GM12878 (cell line): ENCODE results near the gene GCK. TPM values are rescaled to one million over a fixed set of nuclear protein-coding genes. Genes with fewer than 3 reads are reported as not detected.

Source experiments
- ATAC-seq: fragments of 200-7000 bp; cut with Tn5 transposase; 3 replicates; pipeline ENCODE4 v1.9.1; 2020; ENCODE audit warnings: mild to moderate bottlenecking, moderate library complexity
- BruUV-seq: library from RNA; stranded (reverse); fragments of 400-500 nt; replicated peaks from 2 replicates; lab custom pipeline; 2021; lab: Mats Ljungman, UMichigan
- CTCF ChIA-PET: fragments of 300-600 bp; sonication (Branson Sonifier 250); formaldehyde crosslinking; extraction: SDS; loops from one replicate; lab custom pipeline; 2021; ENCODE audit warnings: inconsistent platforms; lab: Yijun Ruan, JAX
- POLR2A ChIA-PET: fragments of 350-600 bp; formaldehyde crosslinking; extraction: SDS; loops from one replicate; lab custom pipeline; 2021; ENCODE audit warnings: inconsistent platforms; lab: Charles Lee
- RAD21 ChIA-PET: fragments of 300-600 bp; sonication (Branson Sonifier 250); formaldehyde crosslinking; loops from one replicate; lab custom pipeline; 2023; ENCODE audit warnings: antibody characterized with exemption; ENCODE audit not compliant: unreplicated experiment; lab: Charles Lee
- SMC1A ChIA-PET: fragments of 300-600 bp; sonication (Branson Sonifier 250); formaldehyde crosslinking; loops from one replicate; lab custom pipeline; 2023; ENCODE audit not compliant: unreplicated experiment, uncharacterized antibody; lab: Charles Lee
- DNase-seq: peaks from one replicate; pipeline ENCODE4 v3.0.0-alpha.2; 2011; ENCODE audit warnings: low read depth, low spot score
- FAIRE-seq: peaks from 3 replicates; lab custom pipeline; 2011; peaks lifted over from hg19 to GRCh38; lab: Jason Lieb, UNC
- H2AFZ ChIP-seq: 2 replicates; pipeline ENCODE4 v1.6.0; 2011; ENCODE audit warnings: low read depth, low read length, control low read depth; ENCODE audit not compliant: control insufficient read depth
- H3K27ac ChIP-seq: 2 replicates; pipeline ENCODE4 v1.5.1; 2011; ENCODE audit warnings: control low read depth; ENCODE audit not compliant: control insufficient read depth, insufficient read depth
- H3K27me3 ChIP-seq, 2 experiments: replicated peaks in 1 of 2; 2 replicates each; pipeline versions ENCODE4 v1.6.0 to v1.6.1; 2011; ENCODE audit warnings: low read length in 1 of 2; ENCODE audit not compliant: control insufficient read depth in 2 of 2, insufficient read depth in 2 of 2
- H3K36me3 ChIP-seq, 2 experiments: 2 replicates each; pipeline ENCODE4 v1.5.1; 2011; ENCODE audit warnings: low read length in 1 of 2; ENCODE audit not compliant: control insufficient read depth in 2 of 2, insufficient read depth in 2 of 2
- H3K4me1 ChIP-seq: 2 replicates; pipeline ENCODE4 v1.6.1; 2011; ENCODE audit warnings: mild to moderate bottlenecking, low read length, moderate library complexity, mixed read lengths; ENCODE audit not compliant: control insufficient read depth, insufficient read depth
- H3K4me2 ChIP-seq: 2 replicates; pipeline ENCODE4 v1.6.0; 2011; ENCODE audit warnings: control low read depth; ENCODE audit not compliant: control insufficient read depth, insufficient read depth
- H3K4me3 ChIP-seq: fragments of 200-600 bp; sonication (generic); 2 replicates; pipeline ENCODE4 v1.5.1; 2016
- H3K79me2 ChIP-seq: 2 replicates; pipeline ENCODE4 v1.6.0; 2011; ENCODE audit warnings: low read length; ENCODE audit not compliant: control insufficient read depth, insufficient read depth
- H3K9ac ChIP-seq: 2 replicates; pipeline ENCODE4 v1.8.0; 2011; ENCODE audit warnings: low read length, control low read depth, mixed read lengths; ENCODE audit not compliant: control insufficient read depth, insufficient read depth
- H3K9me3 ChIP-seq: replicated peaks from 3 replicates; pipeline ENCODE4 v1.5.1; 2011; ENCODE audit warnings: mild to moderate bottlenecking, low read length; ENCODE audit not compliant: control insufficient read depth, insufficient read depth
- H4K20me1 ChIP-seq: 2 replicates; pipeline ENCODE4 v1.6.0; 2011; ENCODE audit not compliant: control insufficient read depth, insufficient read depth
- ASH2L ChIP-seq: fragments of 300-600, 200-600 bp; sonication (generic); IDR thresholded peaks from 2 replicates; pipeline ENCODE4 v1.6.1; 2017; ENCODE audit warnings: low read depth, mild to moderate bottlenecking, borderline replicate concordance
- CEBPB ChIP-seq, 2 experiments: fragments of 150-350 bp in 1 of 2; IDR thresholded peaks; 2 replicates each; pipeline ENCODE4 v1.6.1; 2012 to 2014; ENCODE audit warnings: low read depth in 2 of 2, low read length in 2 of 2, borderline replicate concordance in 1 of 2, inconsistent platforms in 1 of 2
- CTCF ChIP-seq, 3 experiments: IDR thresholded peaks in 2 of 3; conservative IDR thresholded peaks in 1 of 3; 2 replicates each; pipeline ENCODE4 v1.5.1; 2011; ENCODE audit warnings: low read depth in 3 of 3, low read length in 3 of 3, mild to moderate bottlenecking in 3 of 3, control low read depth in 2 of 3, moderate library complexity in 2 of 3, inconsistent platforms in 1 of 3, mixed read lengths in 1 of 3; ENCODE audit not compliant: control insufficient read depth in 2 of 3, insufficient read depth in 1 of 3; ENCODE audit errors: extremely low read depth in 1 of 3
- MYC ChIP-seq: IDR thresholded peaks from 2 replicates; pipeline ENCODE4 v1.6.1; 2011; ENCODE audit warnings: mild to moderate bottlenecking, low read length, moderate library complexity, inconsistent platforms; ENCODE audit not compliant: insufficient read depth, insufficient replicate concordance, insufficient read length, severe bottlenecking
- NR2F1 ChIP-seq: fragments of 450-650 bp; conservative IDR thresholded peaks from 2 replicates; pipeline ENCODE4 v1.6.1; 2017; ENCODE audit warnings: mild to moderate bottlenecking
- POLR2AphosphoS2 ChIP-seq: IDR thresholded peaks from 2 replicates; pipeline ENCODE4 v1.6.1; 2011; ENCODE audit warnings: low read depth, mild to moderate bottlenecking, low read length, improper control_type of control experiment, moderate library complexity
- TCF3 ChIP-seq: IDR thresholded peaks from 2 replicates; pipeline ENCODE4 v1.6.1; 2012; ENCODE audit warnings: low read depth, mild to moderate bottlenecking, low read length, borderline replicate concordance; ENCODE audit not compliant: insufficient read depth
- ZNF592 ChIP-seq: fragments of 450-650 bp; IDR thresholded peaks from 2 replicates; pipeline ENCODE4 v1.6.1; 2017; ENCODE audit warnings: mild to moderate bottlenecking, moderate library complexity
- WGBS: methylation state at CpG from one replicate; pipeline ENCODE4 v1.1.6; 2016; ENCODE audit warnings: low lambda C conversion rate; ENCODE audit not compliant: insufficient replicate concordance, insufficient coverage; ENCODE audit errors: missing lambda C conversion rate; 5-methylcytosine and 5-hydroxymethylcytosine counted together
- in situ Hi-C: fragments of 300-500 bp; cut with MboI; formaldehyde crosslinking; loops from 9 replicates; pipeline ENCODE4 v1.14.3; 2018; ENCODE audit warnings: mixed read lengths
- intact Hi-C: fragments of 100-400 bp; cut with micrococcal nuclease; formaldehyde crosslinking; loops from one replicate; pipeline ENCODE4 v1.14.2; 2022; ENCODE audit not compliant: unreplicated experiment
- polyA plus RNA-seq, 11 experiments: library from polyadenylated mRNA; depleted of rRNA in 4 of 11; unstranded in 6 of 11; stranded (reverse) in 5 of 11; fragments of >200 nt; fragmentation: Nextera tagmentation in 4 of 11; fragmentation: Illumina TruSeq in 1 of 11; extraction: Ambion mirVana in 4 of 11; extraction: Trizol in 1 of 11; gene quantifications; 1 replicate in 1 of 11; 2 replicates in 10 of 11; pipeline versions ENCODE4 v1.2.1 to v1.2.3, GENCODE V29; 2011 to 2016; ENCODE audit warnings: inconsistent platforms in 2 of 11, missing spikeins in 2 of 11, low read depth in 1 of 11
- total RNA-seq, 4 experiments: library from RNA; depleted of rRNA in 3 of 4; stranded (reverse); fragments of >200 nt in 3 of 4; fragmentation: Illumina TruSeq in 1 of 4; extraction: Trizol in 1 of 4; gene quantifications; 2 replicates each; pipeline versions ENCODE4 v1.2.1 to v1.2.3, GENCODE V29; 2013 to 2021
- TF ChIP-seq, protein P1 (sequence below): fragments of 450-650 bp; IDR thresholded peaks from 2 replicates; pipeline ENCODE4 v1.6.1; 2016; ENCODE audit warnings: mild to moderate bottlenecking, moderate library complexity, borderline replicate concordance

Gene GCK
- total and polyA plus RNA-seq, 10 of the 15 experiments (the other 5 are each of a cell fraction or from before 2014, with no cell fraction given), result 0.06 to 0.16 TPM; not detected in 8

GRCh38 chr7:44155191-44156185, 33.8 kb downstream of the GCK start (continued):
- TF ChIP-seq ZNF592 (no peak), NR2F1 (no peak), POLR2AphosphoS2 (no peak), CEBPB (IDR thresholded peaks at IDR 0.05; ENCODE audit: borderline replicate concordance in 1 of 2, low read depth in 2 of 2, low read length in 2 of 2) (no peak), MYC (no peak)

DNA sequence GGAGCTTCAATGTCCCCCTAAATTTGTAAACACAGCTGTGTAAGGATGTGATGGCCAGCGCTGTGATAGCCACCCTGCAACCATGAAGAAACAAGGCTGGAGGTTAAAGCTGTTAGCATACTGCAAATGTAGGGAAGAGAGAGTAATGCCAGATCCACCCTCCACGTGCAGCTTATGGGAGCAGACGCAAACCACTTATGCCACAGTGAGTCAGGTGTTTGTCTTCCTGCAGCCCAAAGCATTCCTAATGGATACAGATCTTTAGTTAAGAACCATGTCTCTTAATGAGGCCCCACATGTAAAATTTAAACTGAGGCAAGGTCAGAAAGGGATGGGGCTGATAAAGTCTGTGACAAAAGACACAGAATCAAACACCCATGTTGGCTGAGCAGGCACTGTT, 34.5 kb downstream of the GCK start:
- Histone ChIP-seq H3K9ac (no peak overlapping the region), H3K27me3 (no peaks in the 10 kb centered on the region; a peak in 2 of 4 replicates), H3K27ac (no peak overlapping the region), H3K36me3 (no peaks in the 10 kb centered on the region), H3K4me1 (peaks cover 5% of the 10 kb centered on the region), H3K4me2 (no peak overlapping the region), H2AFZ (no peak overlapping the region), H3K4me3 (no peak overlapping the region), H4K20me1 (no peaks in the 10 kb centered on the region), H3K9me3 (no peaks in the 10 kb centered on the region), H3K79me2 (no peaks in the 10 kb centered on the region)
- FAIRE-seq, result no peak
- 60% methylated on average over 3 of the region's 3 CpGs for WGBS
- POLR2A ChIA-PET, result no interaction called here
- CTCF ChIA-PET, result no interaction called here
- no peak for DNase-seq
- no peak for ATAC-seq
- in situ Hi-C loops, result no loop called here
- RAD21 ChIA-PET, result no interaction called here
- intact Hi-C loops, result loop anchor here (5.0 kb wide), 1 partner anchor 38 kb away; no protein-coding TSS in a partner anchor
- SMC1A ChIA-PET, result no interaction called here
- BruUV-seq, result no TSS peak
- TF ChIP-seq, protein P1, sequence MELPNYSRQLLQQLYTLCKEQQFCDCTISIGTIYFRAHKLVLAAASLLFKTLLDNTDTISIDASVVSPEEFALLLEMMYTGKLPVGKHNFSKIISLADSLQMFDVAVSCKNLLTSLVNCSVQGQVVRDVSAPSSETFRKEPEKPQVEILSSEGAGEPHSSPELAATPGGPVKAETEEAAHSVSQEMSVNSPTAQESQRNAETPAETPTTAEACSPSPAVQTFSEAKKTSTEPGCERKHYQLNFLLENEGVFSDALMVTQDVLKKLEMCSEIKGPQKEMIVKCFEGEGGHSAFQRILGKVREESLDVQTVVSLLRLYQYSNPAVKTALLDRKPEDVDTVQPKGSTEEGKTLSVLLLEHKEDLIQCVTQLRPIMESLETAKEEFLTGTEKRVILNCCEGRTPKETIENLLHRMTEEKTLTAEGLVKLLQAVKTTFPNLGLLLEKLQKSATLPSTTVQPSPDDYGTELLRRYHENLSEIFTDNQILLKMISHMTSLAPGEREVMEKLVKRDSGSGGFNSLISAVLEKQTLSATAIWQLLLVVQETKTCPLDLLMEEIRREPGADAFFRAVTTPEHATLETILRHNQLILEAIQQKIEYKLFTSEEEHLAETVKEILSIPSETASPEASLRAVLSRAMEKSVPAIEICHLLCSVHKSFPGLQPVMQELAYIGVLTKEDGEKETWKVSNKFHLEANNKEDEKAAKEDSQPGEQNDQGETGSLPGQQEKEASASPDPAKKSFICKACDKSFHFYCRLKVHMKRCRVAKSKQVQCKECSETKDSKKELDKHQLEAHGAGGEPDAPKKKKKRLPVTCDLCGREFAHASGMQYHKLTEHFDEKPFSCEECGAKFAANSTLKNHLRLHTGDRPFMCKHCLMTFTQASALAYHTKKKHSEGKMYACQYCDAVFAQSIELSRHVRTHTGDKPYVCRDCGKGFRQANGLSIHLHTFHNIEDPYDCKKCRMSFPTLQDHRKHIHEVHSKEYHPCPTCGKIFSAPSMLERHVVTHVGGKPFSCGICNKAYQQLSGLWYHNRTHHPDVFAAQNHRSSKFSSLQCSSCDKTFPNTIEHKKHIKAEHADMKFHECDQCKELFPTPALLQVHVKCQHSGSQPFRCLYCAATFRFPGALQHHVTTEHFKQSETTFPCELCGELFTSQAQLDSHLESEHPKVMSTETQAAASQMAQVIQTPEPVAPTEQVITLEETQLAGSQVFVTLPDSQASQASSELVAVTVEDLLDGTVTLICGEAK, result no peak
- no peak for TF ChIP-seq ASH2L
- TF ChIP-seq TCF3, result no peak
- no peak for TF ChIP-seq CTCF (IDR thresholded peaks at IDR 0.05 in 2 of 3, conservative IDR thresholded peaks at IDR 0.05 in 1 of 3; ENCODE audit: control insufficient read depth in 2 of 3, extremely low read depth in 1 of 3, insufficient read depth in 1 of 3, low read depth in 3 of 3, low read length in 3 of 3)
